HepG2 (cell line): ENCODE results near the gene AFAP1.

Experiments used
- CREB1 ChIP-seq, 2 experiments: fragments of 450-650 bp in 1 of 2; IDR thresholded peaks; 2 replicates each; pipeline ENCODE4 v1.6.1; 2016 to 2017; ENCODE audit warnings: control low read depth in 1 of 2, mild to moderate bottlenecking in 1 of 2, missing compliant biosample characterization in 1 of 2, missing genetic modification characterization in 1 of 2
- CTCF ChIP-seq: sonication (generic); formaldehyde crosslinking; IDR thresholded peaks from 2 replicates; pipeline ENCODE4 v1.5.0; 2020; ENCODE audit warnings: mild to moderate bottlenecking, missing genetic modification reagents, moderate library complexity
- KDM3A ChIP-seq: IDR thresholded peaks from 2 replicates; pipeline ENCODE4 v1.6.1; 2018; ENCODE audit warnings: low read depth, missing compliant biosample characterization
- ZBTB34 ChIP-seq: sonication (generic); formaldehyde crosslinking; IDR thresholded peaks from 2 replicates; pipeline ENCODE4 v1.8.0; 2022; ENCODE audit warnings: mild to moderate bottlenecking, missing genetic modification reagents
- ZFX ChIP-seq: sonication (generic); formaldehyde crosslinking; IDR thresholded peaks from 2 replicates; pipeline ENCODE4 v1.4.0; 2020; ENCODE audit warnings: mild to moderate bottlenecking, low read depth, missing genetic modification reagents, moderate library complexity
- ZKSCAN1 ChIP-seq: fragments of 150-350 bp; IDR thresholded peaks from 2 replicates; pipeline ENCODE4 v1.6.1; 2014; ENCODE audit warnings: low read length
- ZSCAN9 ChIP-seq: IDR thresholded peaks from 2 replicates; pipeline ENCODE4 v1.6.1; 2016; ENCODE audit warnings: borderline replicate concordance
- TF ChIP-seq, protein P1 (sequence below): sonication (generic); formaldehyde crosslinking; IDR thresholded peaks from 2 replicates; pipeline ENCODE4 v1.8.1; 2022; ENCODE audit warnings: low read depth, mild to moderate bottlenecking, missing genetic modification reagents

GRCh38 chr4:7887436-7887835 lies 52.2 kb downstream of the AFAP1 start:
- no peak for TF ChIP-seq CREB1 (IDR thresholded peaks at IDR 0.05)
- TF ChIP-seq CREB1 (CRISPR knock-in tag; IDR thresholded peaks at IDR 0.05): no peak
- no peak for TF ChIP-seq KDM3A
- TF ChIP-seq ZKSCAN1: no peak
- no peak for TF ChIP-seq ZBTB34
- no peak for TF ChIP-seq ZFX
- TF ChIP-seq, protein P1, sequence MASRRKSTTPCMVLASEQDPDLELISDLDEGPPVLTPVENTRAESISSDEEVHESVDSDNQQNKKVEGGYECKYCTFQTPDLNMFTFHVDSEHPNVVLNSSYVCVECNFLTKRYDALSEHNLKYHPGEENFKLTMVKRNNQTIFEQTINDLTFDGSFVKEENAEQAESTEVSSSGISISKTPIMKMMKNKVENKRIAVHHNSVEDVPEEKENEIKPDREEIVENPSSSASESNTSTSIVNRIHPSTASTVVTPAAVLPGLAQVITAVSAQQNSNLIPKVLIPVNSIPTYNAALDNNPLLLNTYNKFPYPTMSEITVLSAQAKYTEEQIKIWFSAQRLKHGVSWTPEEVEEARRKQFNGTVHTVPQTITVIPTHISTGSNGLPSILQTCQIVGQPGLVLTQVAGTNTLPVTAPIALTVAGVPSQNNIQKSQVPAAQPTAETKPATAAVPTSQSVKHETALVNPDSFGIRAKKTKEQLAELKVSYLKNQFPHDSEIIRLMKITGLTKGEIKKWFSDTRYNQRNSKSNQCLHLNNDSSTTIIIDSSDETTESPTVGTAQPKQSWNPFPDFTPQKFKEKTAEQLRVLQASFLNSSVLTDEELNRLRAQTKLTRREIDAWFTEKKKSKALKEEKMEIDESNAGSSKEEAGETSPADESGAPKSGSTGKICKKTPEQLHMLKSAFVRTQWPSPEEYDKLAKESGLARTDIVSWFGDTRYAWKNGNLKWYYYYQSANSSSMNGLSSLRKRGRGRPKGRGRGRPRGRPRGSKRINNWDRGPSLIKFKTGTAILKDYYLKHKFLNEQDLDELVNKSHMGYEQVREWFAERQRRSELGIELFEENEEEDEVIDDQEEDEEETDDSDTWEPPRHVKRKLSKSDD (CRISPR knock-in tag): no peak
- no peak for TF ChIP-seq ZSCAN9
- TF ChIP-seq CTCF (CRISPR knock-in tag): no peak
